Astrocyte (in vitro differentiated cells and primary cell): ENCODE measurements around the gene LRR1. TPM values are rescaled to one million over a fixed set of nuclear protein-coding genes. Genes with fewer than 3 reads are reported as not detected.
"Not testable (repeated sequence)": the region's sequence is repeated elsewhere in the genome, so short reads cannot be mapped to it uniquely, and the experiment has no call there.

ENCODE experiments used
- DNase-seq: peaks from one replicate; pipeline ENCODE4 v3.0.0-alpha.2; 2010; ENCODE audit warnings: low read depth
- FAIRE-seq: peaks from 2 replicates; lab custom pipeline; 2011; peaks lifted over from hg19 to GRCh38; lab: Jason Lieb, UNC
- H2AFZ ChIP-seq: 2 replicates; pipeline ENCODE4 v1.6.0; 2012; ENCODE audit warnings: low read depth, low read length, inconsistent platforms
- H3K27ac ChIP-seq: 2 replicates; pipeline ENCODE4 v1.5.1; 2011; ENCODE audit warnings: low read depth, low read length, inconsistent platforms
- H3K27me3 ChIP-seq: 2 replicates; pipeline ENCODE4 v1.6.0; 2011; ENCODE audit warnings: low read length, inconsistent platforms; ENCODE audit not compliant: insufficient read depth
- H3K36me3 ChIP-seq: 2 replicates; pipeline ENCODE4 v1.5.1; 2011; ENCODE audit warnings: low read length, inconsistent platforms; ENCODE audit not compliant: insufficient read depth
- H3K4me1 ChIP-seq: 2 replicates; pipeline ENCODE4 v1.5.1; 2011; ENCODE audit warnings: low read length, inconsistent platforms; ENCODE audit not compliant: insufficient read depth
- H3K4me2 ChIP-seq: 2 replicates; pipeline ENCODE4 v1.6.0; 2012; ENCODE audit warnings: low read length, inconsistent platforms
- H3K4me3 ChIP-seq: 2 replicates; pipeline ENCODE4 v1.5.1; 2011; ENCODE audit warnings: low read depth, mild to moderate bottlenecking, low read length, inconsistent platforms; ENCODE audit not compliant: insufficient read depth
- H3K79me2 ChIP-seq: 2 replicates; pipeline ENCODE4 v1.6.0; 2012; ENCODE audit warnings: mild to moderate bottlenecking, low read length, inconsistent platforms; ENCODE audit not compliant: insufficient read depth
- H3K9ac ChIP-seq: 2 replicates; pipeline ENCODE4 v1.6.0; 2012; ENCODE audit warnings: mild to moderate bottlenecking, low read length, inconsistent platforms
- H3K9me3 ChIP-seq: 2 replicates; pipeline ENCODE4 v1.5.1; 2012; ENCODE audit warnings: low read depth, mild to moderate bottlenecking, low read length, inconsistent platforms; ENCODE audit not compliant: insufficient read depth
- H4K20me1 ChIP-seq: 2 replicates; pipeline ENCODE4 v1.6.0; 2012; ENCODE audit warnings: low read length, inconsistent platforms; ENCODE audit not compliant: insufficient read depth
- H3K27ac Mint-ChIP-seq: one replicate; pipeline ENCODE4 v1.8.0; 2021; ENCODE audit warnings: mild to moderate bottlenecking, mixed read lengths; ENCODE audit not compliant: unreplicated experiment
- H3K27me3 Mint-ChIP-seq: one replicate; pipeline ENCODE4 v1.8.0; 2021; ENCODE audit warnings: low read depth, mixed read lengths; ENCODE audit not compliant: unreplicated experiment
- H3K36me3 Mint-ChIP-seq: one replicate; pipeline ENCODE4 v1.8.0; 2021; ENCODE audit warnings: low read depth, mixed read lengths; ENCODE audit not compliant: unreplicated experiment
- H3K4me1 Mint-ChIP-seq: one replicate; pipeline ENCODE4 v1.8.0; 2021; ENCODE audit warnings: low read depth, mixed read lengths; ENCODE audit not compliant: unreplicated experiment
- H3K4me3 Mint-ChIP-seq: one replicate; pipeline ENCODE4 v1.8.0; 2021; ENCODE audit warnings: mild to moderate bottlenecking, moderate library complexity, mixed read lengths; ENCODE audit not compliant: unreplicated experiment
- H3K9me3 Mint-ChIP-seq: one replicate; pipeline ENCODE4 v1.8.0; 2021; ENCODE audit warnings: mild to moderate bottlenecking, mixed read lengths; ENCODE audit not compliant: unreplicated experiment
- CTCF ChIP-seq: IDR thresholded peaks from 2 replicates; pipeline ENCODE4 v1.5.1; 2011; ENCODE audit warnings: low read depth, mild to moderate bottlenecking, inconsistent platforms, low read length, moderate library complexity; ENCODE audit not compliant: insufficient read depth
- EZH2 ChIP-seq: IDR thresholded peaks from 2 replicates; pipeline ENCODE4 v1.6.1; 2012; ENCODE audit warnings: mild to moderate bottlenecking, low read length, inconsistent platforms; ENCODE audit not compliant: insufficient read depth
- total RNA-seq: library from RNA; stranded (reverse); gene quantifications from 2 replicates; pipeline ENCODE4 v1.2.1, GENCODE V29; 2021

LRR1 gene
- total RNA-seq, 1 donor from 2014 or later = 10.0 TPM

GRCh38 chr14:49617852-49618519 lies 19.2 kb downstream of the LRR1 start:
- peaks cover 9% of the 10 kb centered on the region for H3K36me3 Mint-ChIP-seq
- peak overlapping the region; percentile 99 for H3K4me2 ChIP-seq
- peaks cover 66% of the 10 kb centered on the region for H3K79me2 ChIP-seq
- peaks cover 31% of the 10 kb centered on the region for H3K4me1 ChIP-seq
- DNase-seq (no peak), FAIRE-seq (no peak)
- H2AFZ ChIP-seq = no peak overlapping the region
- H3K27ac ChIP-seq = peak overlapping the region; percentile 3
- H3K27me3 ChIP-seq = no peaks in the 10 kb centered on the region
- peaks cover 51% of the 10 kb centered on the region for H4K20me1 ChIP-seq
- no peak overlapping the region for H3K9ac ChIP-seq
- peak overlapping the region; percentile 82 for H3K27ac Mint-ChIP-seq
- TF ChIP-seq CTCF (no peak), EZH2 (no peak)
- no peaks in the 10 kb centered on the region for H3K9me3 Mint-ChIP-seq
- peaks cover 13% of the 10 kb centered on the region for H3K36me3 ChIP-seq
- H3K4me3 Mint-ChIP-seq = peak overlapping the region; percentile 98
- peaks cover 25% of the 10 kb centered on the region for H3K4me1 Mint-ChIP-seq
- H3K4me3 ChIP-seq = peak overlapping the region; percentile 15
- H3K9me3 ChIP-seq = no peaks in the 10 kb centered on the region
- no peaks in the 10 kb centered on the region for H3K27me3 Mint-ChIP-seq

- peak overlapping the region; percentile 98 for H3K27ac ChIP-seq
- not testable (repeated sequence) for H3K36me3 Mint-ChIP-seq, H3K27me3 ChIP-seq, H2AFZ ChIP-seq, H3K27me3 Mint-ChIP-seq, FAIRE-seq, DNase-seq, H3K9me3 ChIP-seq, H3K9me3 Mint-ChIP-seq
- H3K4me1 Mint-ChIP-seq = peaks cover 30% of the 10 kb centered on the region
- H3K4me3 Mint-ChIP-seq = peak overlapping the region; percentile 98
- H3K27ac Mint-ChIP-seq = peak overlapping the region; percentile 98
- peak overlapping the region; percentile 98 for H3K9ac ChIP-seq
- H3K79me2 ChIP-seq = peaks cover 71% of the 10 kb centered on the region
- H3K4me3 ChIP-seq = peak overlapping the region; percentile 98
- H3K36me3 ChIP-seq = peaks cover 13% of the 10 kb centered on the region
- H3K4me1 ChIP-seq = peaks cover 37% of the 10 kb centered on the region
- H3K4me2 ChIP-seq = peak overlapping the region; percentile 99
- peaks cover 64% of the 10 kb centered on the region for H4K20me1 ChIP-seq
These were observed 20.5 kb downstream of the LRR1 start for GRCh38 chr14:49619273-49619672.

DNA sequence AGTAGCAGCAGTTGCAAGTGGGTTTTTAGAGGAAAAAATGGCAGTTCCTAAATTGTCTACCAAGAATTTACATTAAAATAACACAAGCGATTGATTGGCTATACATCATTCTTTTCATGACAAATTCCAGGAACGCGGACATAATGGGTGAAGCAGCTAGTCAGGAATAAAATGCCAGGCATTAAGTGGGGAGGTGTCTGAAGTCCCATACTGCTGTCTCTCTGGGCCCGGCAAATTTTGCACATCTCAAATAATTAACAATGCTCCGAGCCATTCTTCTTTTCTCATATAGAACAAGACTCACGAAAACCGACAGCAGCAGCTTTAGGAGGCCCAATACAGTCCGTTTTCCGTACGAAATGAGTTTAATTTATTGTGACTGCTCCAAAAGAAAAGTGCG lies 21.0 kb downstream of the LRR1 start:
- H3K36me3 Mint-ChIP-seq = peaks cover 9% of the 10 kb centered on the region
- H3K4me2 ChIP-seq = peak overlapping the region; percentile 99
- peak overlapping the region; percentile 98 for H3K27ac ChIP-seq
- no peaks in the 10 kb centered on the region for H3K27me3 ChIP-seq
- H3K9me3 Mint-ChIP-seq = no peaks in the 10 kb centered on the region
- peaks cover 30% of the 10 kb centered on the region for H3K4me1 Mint-ChIP-seq
- H3K9ac ChIP-seq = peak overlapping the region; percentile 98
- peaks cover 38% of the 10 kb centered on the region for H3K4me1 ChIP-seq
- no peak overlapping the region for H2AFZ ChIP-seq
- no peaks in the 10 kb centered on the region for H3K9me3 ChIP-seq
- TF ChIP-seq CTCF (no peak), EZH2 (no peak)
- H3K27me3 Mint-ChIP-seq = no peaks in the 10 kb centered on the region
- FAIRE-seq = no peak
- peaks cover 13% of the 10 kb centered on the region for H3K36me3 ChIP-seq
- H4K20me1 ChIP-seq = peaks cover 67% of the 10 kb centered on the region
- H3K4me3 ChIP-seq = peak overlapping the region; percentile 98
- no peak for DNase-seq
- H3K4me3 Mint-ChIP-seq = peak overlapping the region; percentile 98
- peak overlapping the region; percentile 98 for H3K27ac Mint-ChIP-seq
- peaks cover 76% of the 10 kb centered on the region for H3K79me2 ChIP-seq
